Sigmoid colon (tissue), 4 donors: Measurements from ENCODE around the gene BRMS1.

Experiments used
- POLR2AphosphoS5 ChIP-seq, 4 donors: sonication (generic); formaldehyde crosslinking; IDR thresholded peaks; one replicate each; pipeline ENCODE4 v1.6.1; 2017; ENCODE audit warnings: antibody characterized with exemption in 4 of 4
- TF ChIP-seq, protein P1 (sequence below), 4 experiments: fragments of 450-650 bp in 3 of 4; fragments of 200-600 bp in 1 of 4; IDR thresholded peaks; one replicate each; pipeline ENCODE4 v1.5.1; 2016 to 2019; ENCODE audit warnings: antibody characterized with exemption in 4 of 4, mild to moderate bottlenecking in 3 of 4, moderate library complexity in 2 of 4

DNA sequence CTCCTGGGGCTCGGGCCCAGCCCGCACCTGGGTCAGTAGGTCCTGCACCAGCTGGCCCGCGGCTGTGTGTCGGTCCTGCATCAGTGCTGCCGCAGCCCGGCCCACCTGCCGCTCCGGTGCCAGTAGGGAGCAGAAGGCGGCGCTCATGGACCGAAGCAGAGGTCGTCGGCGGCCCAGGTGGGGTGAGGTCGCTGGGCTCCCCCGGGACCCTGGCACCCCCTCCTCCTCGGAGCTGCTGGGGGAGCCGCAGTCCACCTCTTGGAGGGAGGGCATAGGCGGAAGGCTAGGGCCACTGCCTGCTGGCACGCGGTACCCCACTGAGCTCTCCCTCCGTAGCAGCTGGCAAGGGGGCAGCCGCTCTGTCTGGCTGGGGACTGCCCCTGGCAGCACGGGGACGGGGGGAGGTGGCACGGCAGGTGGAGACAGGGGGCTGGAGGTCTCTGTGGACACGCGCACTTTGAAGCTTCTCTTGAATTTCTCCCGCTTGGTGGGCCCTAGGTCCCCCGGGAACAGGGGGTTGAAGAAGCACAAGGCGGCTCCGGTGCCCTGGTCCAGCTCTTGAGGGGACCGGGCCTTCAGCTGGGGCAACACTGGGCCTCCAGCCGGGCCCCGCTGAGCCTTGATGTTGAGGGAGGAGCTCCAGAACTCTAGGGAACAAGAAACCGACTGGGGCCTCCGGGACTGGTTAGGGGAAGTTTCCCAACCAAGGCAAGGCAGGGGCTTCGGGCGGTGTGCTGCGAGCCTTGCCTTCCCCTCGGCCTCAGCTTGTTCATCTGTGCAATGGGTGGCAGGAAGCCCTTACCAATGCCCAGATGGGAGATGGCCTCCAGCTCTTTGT, 10.1 kb downstream of the BRMS1 start:
- TF ChIP-seq, protein P1, sequence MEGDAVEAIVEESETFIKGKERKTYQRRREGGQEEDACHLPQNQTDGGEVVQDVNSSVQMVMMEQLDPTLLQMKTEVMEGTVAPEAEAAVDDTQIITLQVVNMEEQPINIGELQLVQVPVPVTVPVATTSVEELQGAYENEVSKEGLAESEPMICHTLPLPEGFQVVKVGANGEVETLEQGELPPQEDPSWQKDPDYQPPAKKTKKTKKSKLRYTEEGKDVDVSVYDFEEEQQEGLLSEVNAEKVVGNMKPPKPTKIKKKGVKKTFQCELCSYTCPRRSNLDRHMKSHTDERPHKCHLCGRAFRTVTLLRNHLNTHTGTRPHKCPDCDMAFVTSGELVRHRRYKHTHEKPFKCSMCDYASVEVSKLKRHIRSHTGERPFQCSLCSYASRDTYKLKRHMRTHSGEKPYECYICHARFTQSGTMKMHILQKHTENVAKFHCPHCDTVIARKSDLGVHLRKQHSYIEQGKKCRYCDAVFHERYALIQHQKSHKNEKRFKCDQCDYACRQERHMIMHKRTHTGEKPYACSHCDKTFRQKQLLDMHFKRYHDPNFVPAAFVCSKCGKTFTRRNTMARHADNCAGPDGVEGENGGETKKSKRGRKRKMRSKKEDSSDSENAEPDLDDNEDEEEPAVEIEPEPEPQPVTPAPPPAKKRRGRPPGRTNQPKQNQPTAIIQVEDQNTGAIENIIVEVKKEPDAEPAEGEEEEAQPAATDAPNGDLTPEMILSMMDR (IDR thresholded peaks at IDR 0.05), result no peak
- TF ChIP-seq POLR2AphosphoS5 (IDR thresholded peaks at IDR 0.05), result no peak
